ENCODE data around the gene RCAN2.

- no peak for TF ChIP-seq POLR2A (IDR thresholded peaks at IDR 0.05)
- no peak for TF ChIP-seq CTCF (IDR thresholded peaks at IDR 0.05)
These were observed 197.5 kb downstream of the RCAN2 start for GRCh38 chr6:46293641-46294316.

All from heart left ventricle (tissue), 13 donors.